Heart right ventricle (tissue), 16 donors: Measurements from ENCODE around the gene PRDM16. TPM values are rescaled to one million over a fixed set of nuclear protein-coding genes. Genes with fewer than 3 reads are reported as not detected.
A peak's percentile ranks its signal among the peaks of the same experiment; 100 is the strongest.

Experiments used
- ATAC-seq, 8 donors: fragments of 200-7000 bp; cut with Tn5 transposase; one replicate each; pipeline ENCODE4 v1.9.1; 2020; ENCODE audit warnings: mild to moderate bottlenecking in 8 of 8, moderate library complexity in 8 of 8, moderate number of reproducible peaks in 1 of 8
- DNase-seq, 2 donors: peaks; one replicate each; pipeline ENCODE4 v3.0.0-alpha.2; 2020
- H3K27ac ChIP-seq, 10 donors: fragments of 200-600 bp; sonication (generic) in 2 of 10; one replicate each; pipeline versions ENCODE4 v1.5.0 to v1.8.0; 2020 to 2022; ENCODE audit warnings: mild to moderate bottlenecking in 3 of 10
- H3K27me3 ChIP-seq, 7 donors: fragments of 200-600 bp; one replicate each; pipeline ENCODE4 v1.8.0; 2021 to 2022; ENCODE audit warnings: mild to moderate bottlenecking in 2 of 7
- H3K36me3 ChIP-seq, 9 donors: fragments of 200-600 bp; sonication (generic) in 1 of 9; one replicate each; pipeline versions ENCODE4 v1.5.0 to v1.8.0; 2020 to 2022; ENCODE audit warnings: mild to moderate bottlenecking in 2 of 9
- H3K4me1 ChIP-seq, 9 donors: fragments of 200-600 bp; sonication (generic) in 1 of 9; one replicate each; pipeline versions ENCODE4 v1.5.0 to v1.8.0; 2020 to 2022; ENCODE audit warnings: mild to moderate bottlenecking in 4 of 9
- H3K4me3 ChIP-seq, 10 donors: fragments of 200-600 bp; sonication (generic) in 2 of 10; one replicate each; pipeline versions ENCODE4 v1.5.0 to v1.8.0; 2020 to 2022; ENCODE audit warnings: mild to moderate bottlenecking in 7 of 10, moderate library complexity in 2 of 10
- H3K9me3 ChIP-seq, 11 donors: fragments of 200-600 bp in 10 of 11; sonication (generic) in 2 of 11; one replicate each; pipeline versions ENCODE4 v1.5.0 to v1.8.0; 2013 to 2022; ENCODE audit warnings: mild to moderate bottlenecking in 2 of 11, control low read depth in 1 of 11, moderate library complexity in 1 of 11
- WGBS, 2 donors: extraction: QIAGEN DNeasy Blood & Tissue Kit; methylation state at CpG; one replicate each; pipeline ENCODE4 v1.1.7; 2013; ENCODE audit warnings: inconsistent platforms in 1 of 2; 5-methylcytosine and 5-hydroxymethylcytosine counted together
- intact Hi-C, 10 donors: fragments of 100-400 bp; cut with DNase I; formaldehyde crosslinking; loops; one replicate each; pipeline versions ENCODE4 v1.11.1 to v1.14.2; 2022
- polyA plus RNA-seq, 2 donors: library from polyadenylated mRNA; stranded (reverse); fragments of 200-250 nt; gene quantifications; one replicate each; pipeline ENCODE4 v1.2.3, GENCODE V29; 2013
- total RNA-seq, 10 donors: library from RNA; stranded (reverse); fragmentation: NEBNext Ultra II Directional in 3 of 10; extraction: Animal tissue kit (Norgen Biotek cat#: 25700) in 3 of 10; gene quantifications; one replicate each; pipeline versions ENCODE4 v1.2.1 to v1.2.4, GENCODE V29; 2021 to 2023
- TF ChIP-seq, protein P1 (sequence below), 9 donors: fragments of 200-600 bp; sonication (generic) in 2 of 9; IDR thresholded peaks; one replicate each; pipeline versions ENCODE4 v1.5.0 to v1.8.0; 2021 to 2022; ENCODE audit warnings: antibody characterized with exemption in 9 of 9, mild to moderate bottlenecking in 5 of 9, moderate library complexity in 1 of 9
- donor health status: Arrhythmogenic right ventricular cardiomyopathy.
- donor health status: ischemic (EF 13 %, LVEDD 7.1; RV severe dilation, severe dysfunction).
- donor health status: healthy with polysubstance abuse.
- donor health status: DM: no; HTN: yes; CAD: no.
- donor health status: DM: no; HTN: no; CAD: no.
- donor health status: ischemic (EF 25% LVEDD 6.9; RV normal size, moderate dysfunction).
- donor health status: ischemic (EF 25% LVEDD 5.7; RV mildly dilated, moderate dysfunction).
- donor health status: healthy.
- donor health status: DM: yes; HTN: yes; CAD: no.
- donor health status: Ischemic cardiomyopathy.
- donor health status: ischemic (EF 35%, LVEDD 5.7; RV mildly dilated, moderate dysfunction).
- donor health status: nonischemic (EF 11% LVEDD 7.7; RV severe dilation, severe dysfunction).
- donor health status: DM: yes; HTN: yes; CAD: no.
- donor health status: PGD.
- donor health status: ischemic (EF 29% LVEDD 5.4; RV normal size, mild dysfunction).
- donor health status: nonischemic (EF 23%, LVEDD 6.1; RV moderate dilation, normal function).

PRDM16 gene
- total and polyA plus RNA-seq, 12 donors: 4.1 to 25.9 (median 14.8) TPM

DNA sequence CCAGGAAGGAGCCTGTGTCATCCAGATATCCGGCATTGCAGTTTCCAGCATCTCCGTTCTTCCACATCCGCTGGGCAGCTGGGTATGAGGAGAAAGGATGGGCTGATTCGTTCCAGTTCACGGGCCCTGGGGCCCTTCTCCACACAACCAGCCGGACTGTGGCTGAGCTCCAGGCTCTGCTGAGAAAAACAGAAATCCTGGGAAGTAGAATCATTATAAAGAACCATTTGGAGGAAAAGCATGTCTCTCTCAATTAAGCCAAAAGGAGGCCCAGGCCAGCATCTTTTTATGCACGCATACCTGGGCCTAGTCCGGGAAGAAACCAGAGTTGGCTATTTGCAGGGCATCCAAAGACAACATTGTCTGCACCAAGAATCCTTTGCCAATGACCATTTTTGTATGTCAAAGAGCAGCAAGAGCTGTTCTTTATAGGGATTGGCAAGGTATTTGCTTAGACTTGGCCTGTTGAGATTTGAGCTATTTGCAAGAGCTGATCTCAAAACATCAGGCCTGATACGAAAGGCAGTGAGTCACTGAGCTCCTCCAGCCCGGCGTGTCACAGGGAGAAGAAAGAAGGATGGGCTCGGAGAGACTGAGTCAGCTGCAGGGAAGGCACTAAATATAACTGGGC lies 300.6 kb downstream of the PRDM16 start:
- ATAC-seq (peak in 7 of 8 donors; percentile 62 to 84 (median 75)), DNase-seq (peak in 1 of 2 donors; percentile 57)
- no peaks in the 10 kb centered on the region for H3K9me3 ChIP-seq

DNA sequence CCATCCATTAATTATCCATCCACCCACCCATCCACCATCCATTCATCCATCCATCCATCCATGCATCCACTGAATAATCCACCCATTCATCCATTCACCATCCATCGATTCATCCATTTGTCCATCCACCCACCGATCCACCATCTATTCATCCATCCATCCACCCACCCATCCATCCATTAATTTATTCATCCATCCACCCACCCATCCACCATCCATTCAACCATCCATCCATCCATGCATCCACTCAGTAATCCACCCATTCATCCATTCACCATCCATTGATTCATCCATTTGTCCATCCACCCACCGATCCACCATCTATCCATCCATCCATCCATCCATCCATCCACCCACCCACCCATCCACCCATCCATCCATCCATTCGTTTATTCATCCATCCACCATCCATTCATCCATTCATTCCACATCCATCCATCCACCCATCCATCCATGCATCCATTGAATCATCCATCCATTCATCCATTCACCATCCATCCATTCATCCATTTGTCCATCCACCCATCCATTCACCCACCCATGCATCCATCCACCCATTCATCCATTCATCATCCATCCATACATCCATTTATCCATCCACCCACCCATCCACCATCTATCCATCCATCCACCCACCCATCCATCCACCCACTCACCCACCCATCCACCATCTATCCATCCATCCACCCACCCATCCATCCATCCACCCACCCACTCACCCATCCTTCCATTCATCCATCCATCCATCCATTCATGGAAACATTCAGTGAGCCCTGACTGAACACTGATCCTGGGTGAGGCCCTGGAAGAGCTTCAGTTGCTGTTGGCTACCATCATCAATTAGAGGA lies 302.1 kb downstream of the PRDM16 start:
- no peak for DNase-seq
- Histone ChIP-seq H3K4me3 (no peak overlapping the region), H3K9me3 (no peaks in the 10 kb centered on the region), H3K4me1 (peaks cover 9 to 54% (median 28%) of the 10 kb centered on the region in 9 donors), H3K27me3 (no peaks in the 10 kb centered on the region), H3K36me3 (no peaks in the 10 kb centered on the region), H3K27ac (peak overlapping the region in 1 of 10 donors; percentile 64)
- no peak for ATAC-seq
- TF ChIP-seq, protein P1, sequence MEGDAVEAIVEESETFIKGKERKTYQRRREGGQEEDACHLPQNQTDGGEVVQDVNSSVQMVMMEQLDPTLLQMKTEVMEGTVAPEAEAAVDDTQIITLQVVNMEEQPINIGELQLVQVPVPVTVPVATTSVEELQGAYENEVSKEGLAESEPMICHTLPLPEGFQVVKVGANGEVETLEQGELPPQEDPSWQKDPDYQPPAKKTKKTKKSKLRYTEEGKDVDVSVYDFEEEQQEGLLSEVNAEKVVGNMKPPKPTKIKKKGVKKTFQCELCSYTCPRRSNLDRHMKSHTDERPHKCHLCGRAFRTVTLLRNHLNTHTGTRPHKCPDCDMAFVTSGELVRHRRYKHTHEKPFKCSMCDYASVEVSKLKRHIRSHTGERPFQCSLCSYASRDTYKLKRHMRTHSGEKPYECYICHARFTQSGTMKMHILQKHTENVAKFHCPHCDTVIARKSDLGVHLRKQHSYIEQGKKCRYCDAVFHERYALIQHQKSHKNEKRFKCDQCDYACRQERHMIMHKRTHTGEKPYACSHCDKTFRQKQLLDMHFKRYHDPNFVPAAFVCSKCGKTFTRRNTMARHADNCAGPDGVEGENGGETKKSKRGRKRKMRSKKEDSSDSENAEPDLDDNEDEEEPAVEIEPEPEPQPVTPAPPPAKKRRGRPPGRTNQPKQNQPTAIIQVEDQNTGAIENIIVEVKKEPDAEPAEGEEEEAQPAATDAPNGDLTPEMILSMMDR (IDR thresholded peaks at IDR 0.05): no peak
- intact Hi-C loops: no loop called here
- 76 to 96% methylated on average over 4 of the region's 4 CpGs for WGBS, 2 donors

More for the DNA sequence above, 300.6 kb downstream of the PRDM16 start:
- Histone ChIP-seq H3K27ac (peak overlapping the region; percentile 15 to 84 (median 59)), H3K4me3 (no peak overlapping the region), H3K4me1 (peaks cover 9 to 64% (median 28%) of the 10 kb centered on the region in 9 donors), H3K27me3 (peaks cover 0 to 8% (median 0%) of the 10 kb centered on the region in 7 donors), H3K36me3 (no peaks in the 10 kb centered on the region)
- 58% methylated on average over 12 of the region's 12 CpGs for WGBS, 2 donors
- intact Hi-C loops: no loop called here
- TF ChIP-seq, protein P1 (IDR thresholded peaks at IDR 0.05): no peak

DNA sequence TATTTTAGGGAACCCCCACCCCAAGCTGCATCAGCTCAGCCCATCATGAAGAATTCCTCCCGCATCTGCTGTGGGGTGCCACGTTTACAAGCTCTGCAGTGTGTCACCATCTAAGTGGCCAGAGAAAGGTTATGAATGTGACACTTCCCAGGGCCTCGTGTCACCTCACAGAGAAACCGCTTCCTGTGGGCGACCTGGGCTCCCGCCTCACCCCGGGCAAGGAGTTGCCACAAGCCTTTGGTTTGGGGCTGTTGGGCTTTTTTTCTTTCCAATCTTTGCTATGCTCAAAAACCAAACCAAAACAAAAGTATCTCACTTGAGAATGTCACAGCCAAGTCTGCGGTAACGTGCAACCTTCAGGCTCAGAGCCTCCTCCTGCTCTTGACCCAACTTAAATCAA lies 303.3 kb downstream of the PRDM16 start:
- intact Hi-C loops: no loop called here
- no peaks in the 10 kb centered on the region for H3K36me3 ChIP-seq
- H3K27me3 ChIP-seq: no peaks in the 10 kb centered on the region
- 75 to 77% methylated on average over 9 of the region's 9 CpGs for WGBS, 2 donors
- no peak for ATAC-seq
- DNase-seq: no peak
- H3K9me3 ChIP-seq: no peaks in the 10 kb centered on the region
- TF ChIP-seq, protein P1 (IDR thresholded peaks at IDR 0.05): no peak
- H3K27ac ChIP-seq: no peak overlapping the region
- peaks cover 9 to 41% (median 21%) of the 10 kb centered on the region in 9 donors for H3K4me1 ChIP-seq
- H3K4me3 ChIP-seq: no peak overlapping the region

DNA sequence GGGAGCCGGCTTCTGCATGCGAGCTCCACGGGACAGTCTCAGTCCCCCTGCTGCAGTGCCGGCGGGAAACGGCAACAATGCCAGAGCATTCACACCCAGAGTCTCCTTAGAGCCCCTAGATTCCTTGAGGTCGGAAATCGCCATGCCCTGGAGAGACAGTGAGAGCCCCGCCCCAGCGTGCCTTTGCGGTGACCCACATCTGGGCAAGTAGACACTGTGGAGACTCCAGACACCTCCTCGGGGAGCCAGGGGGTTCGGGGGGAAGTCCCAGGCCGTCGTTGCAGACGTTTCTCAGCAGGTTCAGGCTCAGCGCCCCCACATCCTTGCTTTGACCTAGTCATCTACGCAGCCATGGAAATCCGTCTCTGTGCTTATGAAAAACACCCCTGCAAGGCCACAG lies 304.2 kb downstream of the PRDM16 start:
- Histone ChIP-seq H3K36me3 (no peaks in the 10 kb centered on the region), H3K27me3 (no peaks in the 10 kb centered on the region), H3K4me3 (no peak overlapping the region), H3K27ac (no peak overlapping the region), H3K4me1 (peaks cover 4 to 33% (median 15%) of the 10 kb centered on the region in 9 donors), H3K9me3 (no peaks in the 10 kb centered on the region)
- DNase-seq (no peak), ATAC-seq (no peak)
- TF ChIP-seq, protein P1 (IDR thresholded peaks at IDR 0.05): no peak
- 78 to 84% methylated on average over 19 of the region's 19 CpGs for WGBS, 2 donors
- intact Hi-C loops: no loop called here
